ENCODE data around the gene ANKRD42.

ANKRD42 gene

DNA sequence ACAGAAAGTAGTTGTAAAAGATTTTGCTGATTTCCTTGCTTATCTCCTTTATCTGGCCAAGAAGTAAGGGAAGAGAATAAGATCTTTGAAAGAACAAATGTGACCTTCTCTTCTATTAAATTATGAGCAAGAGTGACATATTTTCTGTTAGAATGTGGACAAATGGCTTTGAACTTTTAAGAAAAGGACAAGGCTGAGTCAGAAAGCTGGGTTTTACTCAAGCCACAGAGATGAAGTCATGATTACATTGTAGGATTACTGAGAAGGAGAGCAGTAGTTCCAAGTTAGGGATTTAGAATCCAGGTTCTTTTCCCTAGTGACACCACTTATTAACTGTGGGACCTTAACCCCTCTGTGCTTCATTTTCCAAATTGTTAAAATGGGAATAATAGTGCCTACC, 79.1 kb downstream of the ANKRD42 start:
- H3K4me3 ChIP-seq (ENCODE audit: low read length): no peak overlapping the region
- DNase-seq (ENCODE audit: low read depth): peak; percentile 67
- TF ChIP-seq, protein P1, sequence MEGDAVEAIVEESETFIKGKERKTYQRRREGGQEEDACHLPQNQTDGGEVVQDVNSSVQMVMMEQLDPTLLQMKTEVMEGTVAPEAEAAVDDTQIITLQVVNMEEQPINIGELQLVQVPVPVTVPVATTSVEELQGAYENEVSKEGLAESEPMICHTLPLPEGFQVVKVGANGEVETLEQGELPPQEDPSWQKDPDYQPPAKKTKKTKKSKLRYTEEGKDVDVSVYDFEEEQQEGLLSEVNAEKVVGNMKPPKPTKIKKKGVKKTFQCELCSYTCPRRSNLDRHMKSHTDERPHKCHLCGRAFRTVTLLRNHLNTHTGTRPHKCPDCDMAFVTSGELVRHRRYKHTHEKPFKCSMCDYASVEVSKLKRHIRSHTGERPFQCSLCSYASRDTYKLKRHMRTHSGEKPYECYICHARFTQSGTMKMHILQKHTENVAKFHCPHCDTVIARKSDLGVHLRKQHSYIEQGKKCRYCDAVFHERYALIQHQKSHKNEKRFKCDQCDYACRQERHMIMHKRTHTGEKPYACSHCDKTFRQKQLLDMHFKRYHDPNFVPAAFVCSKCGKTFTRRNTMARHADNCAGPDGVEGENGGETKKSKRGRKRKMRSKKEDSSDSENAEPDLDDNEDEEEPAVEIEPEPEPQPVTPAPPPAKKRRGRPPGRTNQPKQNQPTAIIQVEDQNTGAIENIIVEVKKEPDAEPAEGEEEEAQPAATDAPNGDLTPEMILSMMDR (conservative IDR thresholded peaks at IDR 0.05; ENCODE audit: low read length): no peak

DNA sequence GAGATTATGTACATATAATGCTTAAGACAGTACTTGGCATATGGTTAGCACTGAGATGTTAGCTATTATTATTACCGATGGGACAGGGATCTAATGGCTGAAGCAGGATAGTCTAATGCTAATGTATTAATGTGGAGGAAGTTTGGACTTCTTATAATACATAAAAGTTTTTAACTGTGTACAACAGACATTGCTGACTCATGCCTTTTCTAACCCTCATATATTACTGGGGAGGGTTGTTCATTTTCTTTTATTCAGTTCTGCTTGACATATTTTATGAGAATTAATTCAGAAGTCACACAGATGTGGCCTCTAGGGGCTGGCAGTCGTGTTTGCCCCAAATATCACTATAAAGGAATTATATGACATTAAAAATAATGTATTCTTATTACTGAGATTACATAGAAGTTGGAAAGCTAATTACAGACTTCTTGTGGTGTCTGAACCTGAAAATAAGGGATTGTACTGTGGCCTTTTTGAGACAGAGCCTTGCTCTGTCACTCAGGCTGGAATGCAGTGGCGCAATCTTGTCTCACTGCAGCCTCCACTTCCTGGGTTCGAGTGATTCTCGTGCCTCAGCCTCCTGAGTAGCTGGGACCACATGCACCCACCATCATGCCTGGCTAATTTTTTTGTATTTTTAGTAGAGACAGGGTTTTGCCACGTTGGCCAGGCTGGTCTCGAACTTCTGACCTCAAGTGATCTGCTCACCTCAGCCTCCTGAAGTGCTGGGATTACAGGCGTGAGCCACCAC, 82.6 kb downstream of the ANKRD42 start:
- no peak overlapping the region for H3K4me3 ChIP-seq (ENCODE audit: low read length)
- no peak for DNase-seq (ENCODE audit: low read depth)
- TF ChIP-seq, protein P1 (conservative IDR thresholded peaks at IDR 0.05; ENCODE audit: low read length): no peak

DNA sequence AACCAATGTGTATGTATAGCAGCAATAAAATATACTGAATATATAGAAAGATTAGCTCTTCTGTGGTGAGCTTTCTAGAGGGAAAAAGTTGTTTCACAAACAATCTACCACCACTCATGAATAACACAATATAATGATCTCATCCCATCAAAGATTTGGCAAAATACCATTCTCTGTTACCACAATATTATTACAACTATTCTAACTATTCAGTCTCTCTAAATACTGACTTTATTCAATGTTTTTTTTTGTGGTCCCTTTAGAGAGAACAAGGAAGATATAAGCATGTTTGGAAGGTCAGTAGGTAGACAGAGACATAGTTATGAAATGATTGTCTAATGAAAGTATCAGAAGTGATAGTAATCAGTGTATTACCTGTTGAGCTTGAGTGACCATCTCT, 84.8 kb downstream of the ANKRD42 start:
- H3K4me3 ChIP-seq (ENCODE audit: low read length): no peak overlapping the region
- DNase-seq (ENCODE audit: low read depth): peak; percentile 69
- TF ChIP-seq, protein P1 (conservative IDR thresholded peaks at IDR 0.05; ENCODE audit: low read length): no peak

DNA sequence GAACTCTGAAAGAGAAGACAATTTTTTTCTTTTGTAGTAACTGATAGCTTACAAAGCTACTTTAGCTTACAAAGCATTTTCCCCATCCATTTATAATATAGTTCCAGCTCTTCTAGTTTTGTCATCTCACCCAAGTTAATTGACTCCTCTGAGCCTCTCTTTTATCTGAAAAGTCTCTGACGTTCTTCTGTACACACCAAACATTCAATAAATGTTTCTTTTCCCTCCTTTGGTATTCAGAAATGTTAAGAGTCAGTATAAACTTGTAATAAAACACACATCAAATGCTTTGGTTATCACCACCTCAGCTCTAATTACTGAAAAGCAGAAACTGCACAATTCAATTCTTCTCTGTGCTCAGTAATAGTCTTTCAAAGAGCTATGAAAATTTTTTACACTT, 86.7 kb downstream of the ANKRD42 start:
- H3K4me3 ChIP-seq (ENCODE audit: low read length): no peak overlapping the region
- DNase-seq (ENCODE audit: low read depth): peak; percentile 51
- TF ChIP-seq, protein P1 (conservative IDR thresholded peaks at IDR 0.05; ENCODE audit: low read length): no peak

DNA sequence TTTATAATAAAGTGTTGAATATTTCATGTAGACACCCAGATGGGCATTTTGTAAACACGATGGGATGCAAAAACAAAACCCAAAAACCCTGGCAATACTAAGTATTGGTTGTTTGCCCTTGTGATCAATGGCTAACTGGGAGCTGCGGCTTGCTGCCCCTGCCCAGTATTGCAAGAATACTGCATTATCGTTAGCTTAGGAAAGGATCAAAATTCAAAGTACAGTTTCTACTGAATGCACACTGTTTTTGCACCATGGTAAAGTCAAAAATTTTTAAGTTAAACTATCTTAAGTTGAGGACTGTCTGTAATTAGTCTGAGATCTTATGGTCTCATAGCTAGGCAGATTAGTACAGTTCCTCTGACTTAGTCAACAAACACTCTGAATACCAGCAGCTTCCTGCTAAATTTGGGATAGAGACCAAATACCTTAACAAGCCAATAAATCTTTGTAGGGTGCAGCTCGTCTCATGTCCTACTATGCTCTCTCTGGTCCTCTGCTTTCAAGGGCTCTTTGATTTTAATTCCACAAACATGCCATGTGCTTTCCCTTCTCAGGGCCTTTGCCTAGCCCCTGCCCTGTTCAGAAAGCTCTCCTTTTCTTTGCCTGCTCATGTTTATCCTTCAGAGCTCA, 88.7 kb downstream of the ANKRD42 start:
- no peak overlapping the region for H3K4me3 ChIP-seq (ENCODE audit: low read length)
- TF ChIP-seq, protein P1 (conservative IDR thresholded peaks at IDR 0.05; ENCODE audit: low read length): no peak
- peak; percentile 45 for DNase-seq (ENCODE audit: low read depth)

DNA sequence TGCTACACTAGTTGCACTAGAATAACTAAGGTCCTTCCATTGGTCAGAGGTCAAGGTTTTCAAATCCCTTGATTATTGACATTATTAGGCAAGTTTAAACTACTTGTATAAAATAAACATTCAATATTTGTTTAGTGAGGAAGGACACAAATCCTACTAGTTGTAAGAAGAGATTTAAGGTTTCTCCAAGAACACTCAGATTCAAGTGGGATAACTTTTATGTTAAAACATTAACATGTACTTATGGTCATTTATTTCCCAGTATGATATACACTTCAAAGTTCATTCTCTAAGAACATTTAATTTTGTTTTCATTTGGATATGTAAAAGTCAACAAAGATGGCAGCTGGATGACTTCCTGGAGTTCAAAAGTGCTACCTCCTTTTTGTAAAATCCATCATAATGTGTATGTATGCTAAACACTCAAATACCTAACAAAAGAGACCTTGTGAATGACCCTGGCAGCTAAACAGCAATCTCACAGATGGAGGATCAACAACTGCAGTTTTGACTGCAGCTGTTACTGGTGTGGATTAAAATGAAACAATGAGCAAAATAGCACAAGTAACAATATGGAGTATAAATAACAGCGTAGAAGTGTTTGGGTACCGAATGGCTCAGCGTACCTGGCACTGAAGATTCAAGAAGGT, 91.1 kb downstream of the ANKRD42 start:
- DNase-seq (ENCODE audit: low read depth): no peak

More for the DNA sequence above, 91.1 kb downstream of the ANKRD42 start:
- TF ChIP-seq, protein P1 (conservative IDR thresholded peaks at IDR 0.05; ENCODE audit: low read length): no peak
- H3K4me3 ChIP-seq (ENCODE audit: low read length): peak overlapping the region; percentile 97
